ENCODE results near the gene ZFAND5.

The ZFAND5 gene

DNA sequence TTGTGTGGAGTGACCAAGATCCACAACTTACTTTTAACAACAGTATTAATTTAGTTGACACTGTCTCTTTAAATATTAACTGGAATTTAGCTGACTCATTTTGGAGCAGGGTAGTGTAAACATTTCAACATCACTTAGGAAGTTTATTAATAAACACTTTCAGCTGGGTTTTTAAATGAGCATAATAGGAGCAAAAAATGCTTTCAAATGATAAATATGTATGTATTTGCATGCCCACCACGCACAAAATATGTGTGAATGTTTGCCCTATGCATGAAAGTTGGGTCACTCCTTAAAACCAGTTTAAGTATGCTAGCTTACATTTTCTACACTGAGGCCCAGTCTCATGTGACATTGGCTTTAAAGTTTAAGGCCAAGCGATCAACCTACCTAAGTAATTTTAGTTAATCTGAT is 2.9 kb downstream of the ZFAND5 start:
- Histone ChIP-seq H3K27ac (ENCODE audit: low read length) (peak overlapping the region; percentile 97), H3K9me3 (ENCODE audit: control insufficient read depth in 1 of 2, low read length in 2 of 2) (no peaks in the 10 kb centered on the region), H3K4me3 (ENCODE audit: low read depth in 1 of 2, low read length in 2 of 2) (peak overlapping the region; percentile 81 to 95), H3K36me3 (ENCODE audit: control insufficient read depth in 1 of 2, insufficient read depth in 2 of 2, low read length in 2 of 2) (peaks cover 39 to 56% of the 10 kb centered on the region in 2 donors), H3K4me1 (ENCODE audit: control insufficient read depth in 1 of 2, insufficient read depth in 2 of 2, low read length in 2 of 2) (peaks cover 39 to 45% of the 10 kb centered on the region in 2 donors), H3K27me3 (ENCODE audit: low read depth, low read length) (no peaks in the 10 kb centered on the region)

DNA sequence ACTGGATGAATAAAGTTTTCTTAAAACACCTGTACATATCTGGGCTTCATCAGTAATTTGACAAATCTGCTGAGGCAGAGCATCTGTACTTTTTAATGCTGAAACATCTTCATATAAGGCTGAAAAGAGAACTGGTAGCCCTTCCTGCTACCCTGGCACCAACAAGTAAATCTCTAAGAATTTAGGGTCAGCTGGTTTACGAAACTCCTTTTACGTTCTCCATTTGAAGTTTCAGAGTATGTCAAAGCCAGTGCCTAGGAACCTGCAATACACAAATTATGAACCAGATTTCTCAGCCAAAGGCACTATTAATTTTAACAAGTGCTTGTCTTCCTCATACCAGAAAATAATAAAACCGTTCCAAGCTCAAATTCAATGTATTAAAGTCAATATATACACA is 3.8 kb downstream of the ZFAND5 start:
- H3K36me3 ChIP-seq (ENCODE audit: control insufficient read depth in 1 of 2, insufficient read depth in 2 of 2, low read length in 2 of 2), result peaks cover 48 to 65% of the 10 kb centered on the region in 2 donors
- peak overlapping the region; percentile 97 for H3K27ac ChIP-seq (ENCODE audit: low read length)
- H3K9me3 ChIP-seq (ENCODE audit: control insufficient read depth in 1 of 2, low read length in 2 of 2), result no peaks in the 10 kb centered on the region
- peak overlapping the region; percentile 81 to 95 for H3K4me3 ChIP-seq (ENCODE audit: low read depth in 1 of 2, low read length in 2 of 2)
- H3K27me3 ChIP-seq (ENCODE audit: low read depth, low read length), result no peaks in the 10 kb centered on the region
- peaks cover 42 to 53% of the 10 kb centered on the region in 2 donors for H3K4me1 ChIP-seq (ENCODE audit: control insufficient read depth in 1 of 2, insufficient read depth in 2 of 2, low read length in 2 of 2)

DNA sequence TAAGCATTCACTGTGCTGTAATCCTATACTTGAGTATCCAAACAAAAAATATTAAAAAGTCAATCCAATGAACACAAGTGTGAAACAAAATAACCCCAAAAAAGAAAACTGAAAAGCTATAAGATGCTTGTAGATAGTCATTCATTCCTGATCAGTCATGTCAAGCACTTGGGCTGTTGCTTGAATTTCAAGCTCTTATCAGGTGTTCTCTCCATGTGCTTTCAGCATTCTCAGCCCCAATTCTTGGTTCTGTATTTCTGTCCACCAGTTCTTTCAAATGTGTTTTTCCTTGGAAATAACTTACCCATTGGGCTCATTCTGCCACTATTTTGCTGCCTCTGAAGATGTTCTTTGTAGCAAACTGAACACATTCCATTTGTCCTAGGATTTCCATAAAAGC is 4.7 kb downstream of the ZFAND5 start:
- peaks cover 42 to 61% of the 10 kb centered on the region in 2 donors for H3K4me1 ChIP-seq (ENCODE audit: control insufficient read depth in 1 of 2, insufficient read depth in 2 of 2, low read length in 2 of 2)
- H3K27me3 ChIP-seq (ENCODE audit: low read depth, low read length), result no peaks in the 10 kb centered on the region
- H3K4me3 ChIP-seq (ENCODE audit: low read depth in 1 of 2, low read length in 2 of 2), result peak overlapping the region; percentile 6 to 95
- peak overlapping the region; percentile 33 for H3K27ac ChIP-seq (ENCODE audit: low read length)
- no peaks in the 10 kb centered on the region for H3K9me3 ChIP-seq (ENCODE audit: control insufficient read depth in 1 of 2, low read length in 2 of 2)
- H3K36me3 ChIP-seq (ENCODE audit: control insufficient read depth in 1 of 2, insufficient read depth in 2 of 2, low read length in 2 of 2), result peaks cover 53 to 67% of the 10 kb centered on the region in 2 donors

DNA sequence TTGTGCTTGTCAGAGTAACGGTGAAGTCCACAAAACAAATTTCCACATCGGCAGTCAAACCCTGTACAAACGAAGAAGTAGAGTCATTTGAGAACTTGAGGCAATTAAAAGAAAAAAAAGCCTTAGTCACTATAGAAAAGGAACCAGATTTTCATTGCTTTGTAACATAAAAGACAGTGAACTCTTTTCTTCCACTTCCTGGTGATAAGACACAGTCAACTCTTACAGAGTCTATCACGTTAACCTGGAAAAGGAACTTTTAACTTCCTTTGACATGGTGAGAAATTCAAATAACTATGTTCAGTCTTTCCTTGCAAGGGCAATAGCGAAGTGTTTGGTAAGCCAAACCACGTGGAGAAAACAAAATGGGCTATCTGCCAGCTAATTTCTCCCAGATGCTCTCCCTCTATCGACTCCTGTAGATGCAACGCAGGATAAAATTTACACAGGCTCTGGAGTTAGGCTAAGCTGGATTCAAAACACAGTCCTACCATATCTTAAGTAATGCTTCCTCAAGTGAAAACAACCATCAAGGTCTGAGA is 8.9 kb downstream of the ZFAND5 start:
- Histone ChIP-seq H3K36me3 (ENCODE audit: control insufficient read depth in 1 of 2, insufficient read depth in 2 of 2, low read length in 2 of 2) (peaks cover 58 to 71% of the 10 kb centered on the region in 2 donors), H3K27me3 (ENCODE audit: low read depth, low read length) (no peaks in the 10 kb centered on the region), H3K4me3 (ENCODE audit: low read depth in 1 of 2, low read length in 2 of 2) (no peak overlapping the region), H3K4me1 (ENCODE audit: control insufficient read depth in 1 of 2, insufficient read depth in 2 of 2, low read length in 2 of 2) (peaks cover 42 to 70% of the 10 kb centered on the region in 2 donors), H3K27ac (ENCODE audit: low read length) (peak overlapping the region; percentile 25), H3K9me3 (ENCODE audit: control insufficient read depth in 1 of 2, low read length in 2 of 2) (no peaks in the 10 kb centered on the region)

DNA sequence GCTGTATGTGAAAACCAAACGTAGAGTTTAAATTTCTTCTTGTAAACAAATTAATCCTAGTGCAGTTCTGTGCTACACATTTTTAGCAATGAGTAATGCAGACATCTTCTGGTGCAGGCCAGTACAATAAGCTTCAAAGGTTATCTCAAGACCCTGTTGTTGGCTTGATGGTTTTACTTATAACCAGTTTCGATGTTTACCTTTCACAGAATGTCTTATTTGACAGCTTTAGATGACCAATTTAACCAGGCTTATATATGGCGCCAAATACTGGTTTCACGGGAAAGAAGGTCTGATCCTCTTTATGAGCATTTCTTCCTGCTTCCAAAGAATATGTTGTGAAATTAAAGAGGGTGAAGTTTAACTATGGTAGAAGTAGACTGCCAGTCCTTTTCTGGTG is 9.9 kb downstream of the ZFAND5 start:
- H3K36me3 ChIP-seq (ENCODE audit: control insufficient read depth in 1 of 2, insufficient read depth in 2 of 2, low read length in 2 of 2), result peaks cover 54 to 61% of the 10 kb centered on the region in 2 donors

DNA sequence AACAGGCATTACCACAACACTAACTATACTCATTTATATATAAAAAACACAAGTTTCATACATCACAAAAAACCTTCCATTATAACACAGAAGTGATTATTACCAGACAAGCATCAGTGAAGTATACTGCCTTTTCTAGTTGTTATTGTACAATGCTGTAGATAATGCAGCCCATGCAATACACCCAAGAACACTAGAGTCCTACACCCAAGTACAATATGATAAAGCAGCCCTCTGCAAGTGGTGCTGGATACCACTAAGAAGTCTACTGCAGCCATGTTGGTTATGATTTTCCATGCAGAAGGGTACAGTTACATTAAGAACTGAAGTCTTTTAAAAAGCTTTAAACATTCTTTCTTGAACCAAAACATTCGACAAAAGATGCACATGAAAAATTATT is 10.3 kb downstream of the ZFAND5 start:
- peaks cover 49 to 56% of the 10 kb centered on the region in 2 donors for H3K36me3 ChIP-seq (ENCODE audit: control insufficient read depth in 1 of 2, insufficient read depth in 2 of 2, low read length in 2 of 2)
- H3K4me3 ChIP-seq (ENCODE audit: low read depth in 1 of 2, low read length in 2 of 2), result no peak overlapping the region
- peaks cover 29 to 56% of the 10 kb centered on the region in 2 donors for H3K4me1 ChIP-seq (ENCODE audit: control insufficient read depth in 1 of 2, insufficient read depth in 2 of 2, low read length in 2 of 2)
- no peaks in the 10 kb centered on the region for H3K27me3 ChIP-seq (ENCODE audit: low read depth, low read length)
- H3K9me3 ChIP-seq (ENCODE audit: control insufficient read depth in 1 of 2, low read length in 2 of 2), result no peaks in the 10 kb centered on the region
- H3K27ac ChIP-seq (ENCODE audit: low read length), result no peak overlapping the region

More for the DNA sequence above, 9.9 kb downstream of the ZFAND5 start:
- Histone ChIP-seq H3K9me3 (ENCODE audit: control insufficient read depth in 1 of 2, low read length in 2 of 2) (no peaks in the 10 kb centered on the region), H3K4me1 (ENCODE audit: control insufficient read depth in 1 of 2, insufficient read depth in 2 of 2, low read length in 2 of 2) (peaks cover 34 to 61% of the 10 kb centered on the region in 2 donors), H3K27me3 (ENCODE audit: low read depth, low read length) (no peaks in the 10 kb centered on the region), H3K4me3 (ENCODE audit: low read depth in 1 of 2, low read length in 2 of 2) (no peak overlapping the region), H3K27ac (ENCODE audit: low read length) (no peak overlapping the region)

DNA sequence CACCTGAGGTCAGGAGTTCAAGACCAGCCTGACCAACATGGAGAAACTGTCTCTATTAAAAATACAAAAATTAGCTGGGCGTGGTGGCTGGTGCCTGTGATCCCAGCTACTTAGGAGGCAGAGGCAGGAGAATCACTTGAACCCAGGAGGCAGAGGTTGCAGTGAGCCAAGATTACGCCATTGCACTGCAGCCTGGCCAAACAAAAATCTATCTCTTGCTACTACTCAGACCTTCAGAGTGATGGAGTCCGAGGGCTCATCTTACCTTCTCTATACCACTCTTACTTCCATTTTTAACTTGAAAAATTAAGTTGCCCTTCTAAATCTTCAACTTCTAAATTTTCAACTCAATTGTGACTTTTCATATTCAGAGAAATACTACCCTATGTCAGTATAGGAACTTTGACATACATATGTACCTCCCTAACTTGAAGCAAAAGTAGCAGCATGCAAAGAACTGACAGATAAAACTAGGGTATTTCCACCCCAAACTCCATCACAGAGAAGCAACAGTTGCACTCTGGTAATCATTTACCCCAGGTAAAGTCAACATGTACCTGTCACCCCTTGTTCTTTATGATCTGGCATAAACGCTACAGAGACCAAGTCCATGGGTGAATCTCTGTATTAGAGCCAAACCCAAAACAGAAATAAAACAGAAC is 11.4 kb downstream of the ZFAND5 start:
- Histone ChIP-seq H3K27ac (ENCODE audit: low read length) (no peak overlapping the region), H3K4me3 (ENCODE audit: low read depth in 1 of 2, low read length in 2 of 2) (no peak overlapping the region), H3K27me3 (ENCODE audit: low read depth, low read length) (no peaks in the 10 kb centered on the region), H3K9me3 (ENCODE audit: control insufficient read depth in 1 of 2, low read length in 2 of 2) (no peaks in the 10 kb centered on the region), H3K36me3 (ENCODE audit: control insufficient read depth in 1 of 2, insufficient read depth in 2 of 2, low read length in 2 of 2) (peaks cover 44 to 46% of the 10 kb centered on the region in 2 donors), H3K4me1 (ENCODE audit: control insufficient read depth in 1 of 2, insufficient read depth in 2 of 2, low read length in 2 of 2) (peaks cover 18 to 45% of the 10 kb centered on the region in 2 donors)

DNA sequence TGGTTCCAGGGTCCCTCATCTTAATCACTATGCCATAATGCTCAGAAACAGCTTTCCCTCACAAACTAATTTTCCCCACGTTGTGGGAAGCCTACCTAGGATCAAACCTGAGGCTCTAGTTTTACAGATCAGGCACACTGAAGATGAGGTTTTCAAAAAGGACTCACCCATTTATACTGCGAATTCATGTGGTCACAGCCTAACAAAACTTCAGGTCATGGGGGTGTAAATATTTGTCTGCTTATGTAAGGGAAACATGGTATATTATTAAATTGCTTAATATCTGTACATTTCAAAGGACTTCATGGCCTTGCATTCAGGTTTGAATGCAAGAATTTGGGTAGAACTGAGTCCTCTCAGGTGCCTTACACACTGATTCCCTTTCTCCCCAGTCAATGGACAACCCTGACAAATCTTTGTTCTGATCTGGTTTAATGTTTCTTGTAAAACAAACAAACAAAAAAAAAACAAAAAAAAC is 12.1 kb downstream of the ZFAND5 start:
- H3K36me3 ChIP-seq (ENCODE audit: control insufficient read depth in 1 of 2, insufficient read depth in 2 of 2, low read length in 2 of 2), result peaks cover 40% of the 10 kb centered on the region in 2 donors
- no peaks in the 10 kb centered on the region for H3K27me3 ChIP-seq (ENCODE audit: low read depth, low read length)
- peaks cover 12 to 38% of the 10 kb centered on the region in 2 donors for H3K4me1 ChIP-seq (ENCODE audit: control insufficient read depth in 1 of 2, insufficient read depth in 2 of 2, low read length in 2 of 2)
- no peaks in the 10 kb centered on the region for H3K9me3 ChIP-seq (ENCODE audit: control insufficient read depth in 1 of 2, low read length in 2 of 2)
- no peak overlapping the region for H3K4me3 ChIP-seq (ENCODE audit: low read depth in 1 of 2, low read length in 2 of 2)
- H3K27ac ChIP-seq (ENCODE audit: low read length), result no peak overlapping the region

DNA sequence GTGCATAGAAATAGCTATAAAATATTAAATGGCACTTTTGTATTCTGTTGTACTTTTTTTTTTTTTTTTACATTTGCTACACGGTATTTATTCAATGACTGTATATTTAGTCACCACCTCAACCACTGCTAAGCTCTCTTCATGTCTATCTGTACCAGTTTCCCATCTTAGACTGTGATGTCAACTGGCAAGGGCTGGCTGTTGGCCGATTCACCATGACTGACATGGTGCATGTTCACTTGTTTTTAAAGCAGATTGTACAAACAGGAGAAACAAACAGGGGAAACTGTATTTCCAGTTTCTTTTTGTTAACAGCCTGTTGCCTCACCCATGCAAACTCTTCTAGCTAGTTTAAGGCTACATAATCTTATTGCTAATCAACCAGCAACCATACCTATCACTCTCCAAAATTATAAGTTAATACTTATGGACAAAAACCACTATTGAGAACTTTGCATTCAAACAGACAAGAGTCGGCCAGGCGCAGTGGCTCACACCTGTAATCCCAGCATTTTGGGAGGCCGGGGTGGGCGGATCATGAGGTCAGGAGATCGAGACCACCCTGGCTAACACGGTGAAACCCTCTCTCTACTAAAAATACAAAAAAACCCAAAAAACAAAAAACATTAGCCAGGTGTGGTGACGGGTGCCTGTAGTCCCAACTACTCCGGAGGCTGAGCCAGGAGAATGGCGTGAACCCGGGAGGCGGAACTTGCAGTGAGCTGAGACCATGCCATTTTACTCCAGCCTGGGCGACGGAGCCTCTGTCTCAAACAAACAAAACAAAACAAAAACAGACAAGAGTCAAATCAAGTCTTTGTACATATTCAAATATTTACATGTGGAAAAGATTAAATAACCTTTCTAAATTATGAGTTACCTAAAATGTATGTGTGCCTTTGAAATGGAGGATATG is 13.2 kb downstream of the ZFAND5 start:
- Histone ChIP-seq H3K27me3 (ENCODE audit: low read depth, low read length) (no peaks in the 10 kb centered on the region), H3K4me1 (ENCODE audit: control insufficient read depth in 1 of 2, insufficient read depth in 2 of 2, low read length in 2 of 2) (peaks cover under 1 to 27% of the 10 kb centered on the region in 2 donors), H3K27ac (ENCODE audit: low read length) (no peak overlapping the region), H3K4me3 (ENCODE audit: low read depth in 1 of 2, low read length in 2 of 2) (no peak overlapping the region), H3K9me3 (ENCODE audit: control insufficient read depth in 1 of 2, low read length in 2 of 2) (no peaks in the 10 kb centered on the region), H3K36me3 (ENCODE audit: control insufficient read depth in 1 of 2, insufficient read depth in 2 of 2, low read length in 2 of 2) (peaks cover 28 to 34% of the 10 kb centered on the region in 2 donors)

DNA sequence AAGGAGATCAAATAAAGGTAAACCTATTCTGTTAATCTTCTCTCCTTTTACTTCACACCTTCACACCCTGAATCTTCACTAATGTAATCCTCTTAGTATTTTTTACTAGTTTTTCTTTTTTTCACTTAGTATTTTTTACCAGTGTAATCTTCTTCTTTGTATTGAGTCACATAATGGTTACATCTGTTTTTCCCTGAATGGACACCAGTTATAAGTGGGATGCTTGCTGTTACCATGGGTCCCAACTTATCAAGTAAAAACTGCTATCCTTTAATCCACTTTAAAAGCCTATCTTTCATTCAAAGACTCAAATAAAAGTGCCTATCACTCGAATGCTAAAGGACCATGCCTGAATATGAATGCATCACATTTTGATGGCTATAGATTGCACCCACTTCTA is 15.1 kb downstream of the ZFAND5 start:
- Histone ChIP-seq H3K27ac (ENCODE audit: low read length) (no peak overlapping the region), H3K4me3 (ENCODE audit: low read depth in 1 of 2, low read length in 2 of 2) (no peak overlapping the region), H3K4me1 (ENCODE audit: control insufficient read depth in 1 of 2, insufficient read depth in 2 of 2, low read length in 2 of 2) (peaks cover 0 to 10% of the 10 kb centered on the region in 2 donors), H3K36me3 (ENCODE audit: control insufficient read depth in 1 of 2, insufficient read depth in 2 of 2, low read length in 2 of 2) (peaks cover 13 to 16% of the 10 kb centered on the region in 2 donors), H3K9me3 (ENCODE audit: control insufficient read depth in 1 of 2, low read length in 2 of 2) (no peaks in the 10 kb centered on the region), H3K27me3 (ENCODE audit: low read depth, low read length) (no peaks in the 10 kb centered on the region)

DNA sequence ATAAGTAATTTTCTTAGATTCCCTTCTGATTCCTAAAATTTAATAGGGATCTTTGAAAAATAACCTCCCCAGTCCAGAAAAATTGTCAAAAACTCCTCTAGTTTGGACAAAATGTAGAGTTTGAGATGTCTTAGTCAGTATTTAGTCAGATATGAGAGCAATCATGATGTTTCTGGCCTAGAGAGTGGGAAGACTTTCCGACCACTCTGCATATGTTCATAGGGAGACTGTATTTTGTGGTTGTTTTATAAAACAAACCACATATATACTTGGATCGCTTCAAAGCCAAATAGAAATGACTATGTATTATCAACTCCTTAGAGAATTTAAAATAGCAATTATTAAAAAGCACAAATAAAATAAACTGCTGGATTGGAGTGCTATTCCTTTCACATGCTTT is 15.8 kb downstream of the ZFAND5 start:
- Histone ChIP-seq H3K36me3 (ENCODE audit: control insufficient read depth in 1 of 2, insufficient read depth in 2 of 2, low read length in 2 of 2) (peaks cover 6 to 10% of the 10 kb centered on the region in 2 donors), H3K27me3 (ENCODE audit: low read depth, low read length) (no peaks in the 10 kb centered on the region), H3K9me3 (ENCODE audit: control insufficient read depth in 1 of 2, low read length in 2 of 2) (no peaks in the 10 kb centered on the region), H3K4me3 (ENCODE audit: low read depth in 1 of 2, low read length in 2 of 2) (no peak overlapping the region), H3K27ac (ENCODE audit: low read length) (no peak overlapping the region), H3K4me1 (ENCODE audit: control insufficient read depth in 1 of 2, insufficient read depth in 2 of 2, low read length in 2 of 2) (peaks cover 0 to 5% of the 10 kb centered on the region in 2 donors)

Measured in muscle layer of duodenum (tissue), 2 donors.